Natural killer cell (primary cell): ENCODE results near the gene GYPC. TPM values are rescaled to one million over a fixed set of nuclear protein-coding genes. Genes with fewer than 3 reads are reported as not detected.

Experiments
- ATAC-seq, 3 donors: fragments of 150-1000 bp in 2 of 3; fragments of 200-7000 bp in 1 of 3; cut with Tn5 transposase; 1 replicate in 1 of 3; 2 replicates in 2 of 3; pipeline ENCODE4 v1.10.0; 2021; ENCODE audit warnings: mild to moderate bottlenecking in 2 of 3, moderate library complexity in 2 of 3
- DNase-seq, 2 donors: peaks; one replicate each; pipeline versions ENCODE4 v3.0.0 to v3.0.0-alpha.2; 2013 to 2021; ENCODE audit warnings: mixed read lengths in 1 of 2
- H3K27ac ChIP-seq: one replicate; pipeline ENCODE4 v1.5.1; 2013; ENCODE audit warnings: mild to moderate bottlenecking, low read length
- H3K27me3 ChIP-seq: one replicate; pipeline ENCODE4 v1.6.1; 2013; ENCODE audit warnings: low read length; ENCODE audit not compliant: control insufficient read depth, insufficient read depth
- H3K36me3 ChIP-seq: one replicate; pipeline ENCODE4 v1.6.1; 2013; ENCODE audit warnings: low read length; ENCODE audit not compliant: control insufficient read depth, insufficient read depth
- H3K4me1 ChIP-seq: one replicate; pipeline ENCODE4 v1.6.1; 2013; ENCODE audit warnings: low read length; ENCODE audit not compliant: control insufficient read depth, insufficient read depth
- H3K4me3 ChIP-seq: one replicate; pipeline ENCODE4 v1.5.1; 2013; ENCODE audit warnings: low read length
- H3K9me3 ChIP-seq: one replicate; pipeline ENCODE4 v1.6.1; 2013; ENCODE audit warnings: low read length; ENCODE audit not compliant: control insufficient read depth, insufficient read depth
- H3K27ac Mint-ChIP-seq, 2 donors: one replicate each; pipeline ENCODE4 v1.8.0; 2022; ENCODE audit warnings: mild to moderate bottlenecking in 2 of 2, mixed read lengths in 2 of 2, moderate library complexity in 1 of 2
- H3K27me3 Mint-ChIP-seq, 2 donors: one replicate each; pipeline ENCODE4 v1.8.0; 2022; ENCODE audit warnings: low read depth in 2 of 2, mixed read lengths in 2 of 2
- H3K36me3 Mint-ChIP-seq: one replicate; pipeline ENCODE4 v1.8.0; 2022; ENCODE audit warnings: mixed read lengths
- H3K4me1 Mint-ChIP-seq, 2 donors: one replicate each; pipeline ENCODE4 v1.8.0; 2022; ENCODE audit warnings: mixed read lengths in 2 of 2
- H3K4me3 Mint-ChIP-seq: one replicate; pipeline ENCODE4 v1.8.0; 2022; ENCODE audit warnings: mild to moderate bottlenecking, moderate library complexity, mixed read lengths
- H3K9me3 Mint-ChIP-seq, 2 donors: one replicate each; pipeline ENCODE4 v1.8.0; 2022; ENCODE audit warnings: mixed read lengths in 2 of 2
- WGBS: methylation state at CpG from one replicate; pipeline ENCODE4 v1.1.7; 2013; ENCODE audit warnings: missing lambda C conversion rate; ENCODE audit not compliant: insufficient coverage; 5-methylcytosine and 5-hydroxymethylcytosine counted together
- intact Hi-C: fragments of 100-400 bp; cut with micrococcal nuclease; formaldehyde crosslinking; loops from one replicate; pipeline ENCODE4 v1.14.2; 2022
- total RNA-seq, 4 donors: library from RNA; stranded (reverse); fragments of 120-200 nt in 1 of 4; gene quantifications; one replicate each; pipeline versions ENCODE4 v1.2.3 to v1.2.4, GENCODE V29; 2013 to 2022
- TF ChIP-seq, protein P1 (sequence below): fragments of 200-600 bp; IDR thresholded peaks from one replicate; pipeline ENCODE4 v1.8.0; 2022; ENCODE audit warnings: antibody characterized with exemption

The GYPC gene
- total RNA-seq, 3 donors from 2014 or later (not counting 1 experiment from before 2014, with no cell fraction given) = 74.2 to 92.3 (median 78.7) TPM

DNA sequence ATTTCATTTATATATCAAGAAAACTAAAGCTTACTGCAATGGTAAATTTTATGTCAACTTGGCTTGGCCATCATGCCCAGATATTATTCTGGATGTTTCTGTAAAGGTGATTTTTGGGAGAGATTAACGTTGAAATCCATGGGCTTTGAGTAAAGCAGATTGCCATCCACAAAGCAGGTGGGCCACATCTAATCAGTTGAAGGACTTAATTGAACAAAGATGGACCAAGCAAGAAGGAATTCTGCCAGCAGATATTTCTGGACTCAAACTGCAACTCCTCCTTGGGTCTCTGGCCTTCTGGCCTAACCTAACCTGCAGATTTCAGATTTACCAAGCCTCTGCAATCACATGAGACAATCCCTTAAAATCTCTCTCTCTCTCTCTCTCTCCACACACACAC, 77.8 kb downstream of the GYPC start:
- H3K27ac Mint-ChIP-seq = no peak overlapping the region
- intact Hi-C loops = no loop called here
- H3K27ac ChIP-seq = no peak overlapping the region
- H3K36me3 ChIP-seq = no peaks in the 10 kb centered on the region
- H3K4me3 Mint-ChIP-seq = no peak overlapping the region
- ATAC-seq (no peak), DNase-seq (no peak)
- H3K4me3 ChIP-seq = no peak overlapping the region
- H3K36me3 Mint-ChIP-seq = no peaks in the 10 kb centered on the region
- H3K4me1 Mint-ChIP-seq = peaks cover 15 to 18% of the 10 kb centered on the region in 2 donors
- H3K27me3 ChIP-seq = peaks cover 6% of the 10 kb centered on the region
- 92% methylated on average over 1 of the region's 1 CpG for WGBS
- TF ChIP-seq, protein P1, sequence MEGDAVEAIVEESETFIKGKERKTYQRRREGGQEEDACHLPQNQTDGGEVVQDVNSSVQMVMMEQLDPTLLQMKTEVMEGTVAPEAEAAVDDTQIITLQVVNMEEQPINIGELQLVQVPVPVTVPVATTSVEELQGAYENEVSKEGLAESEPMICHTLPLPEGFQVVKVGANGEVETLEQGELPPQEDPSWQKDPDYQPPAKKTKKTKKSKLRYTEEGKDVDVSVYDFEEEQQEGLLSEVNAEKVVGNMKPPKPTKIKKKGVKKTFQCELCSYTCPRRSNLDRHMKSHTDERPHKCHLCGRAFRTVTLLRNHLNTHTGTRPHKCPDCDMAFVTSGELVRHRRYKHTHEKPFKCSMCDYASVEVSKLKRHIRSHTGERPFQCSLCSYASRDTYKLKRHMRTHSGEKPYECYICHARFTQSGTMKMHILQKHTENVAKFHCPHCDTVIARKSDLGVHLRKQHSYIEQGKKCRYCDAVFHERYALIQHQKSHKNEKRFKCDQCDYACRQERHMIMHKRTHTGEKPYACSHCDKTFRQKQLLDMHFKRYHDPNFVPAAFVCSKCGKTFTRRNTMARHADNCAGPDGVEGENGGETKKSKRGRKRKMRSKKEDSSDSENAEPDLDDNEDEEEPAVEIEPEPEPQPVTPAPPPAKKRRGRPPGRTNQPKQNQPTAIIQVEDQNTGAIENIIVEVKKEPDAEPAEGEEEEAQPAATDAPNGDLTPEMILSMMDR = no peak
- H3K9me3 ChIP-seq = no peaks in the 10 kb centered on the region
- peaks cover 12% of the 10 kb centered on the region for H3K4me1 ChIP-seq
- peaks cover 33 to 64% of the 10 kb centered on the region in 2 donors for H3K27me3 Mint-ChIP-seq
- H3K9me3 Mint-ChIP-seq = no peaks in the 10 kb centered on the region

DNA sequence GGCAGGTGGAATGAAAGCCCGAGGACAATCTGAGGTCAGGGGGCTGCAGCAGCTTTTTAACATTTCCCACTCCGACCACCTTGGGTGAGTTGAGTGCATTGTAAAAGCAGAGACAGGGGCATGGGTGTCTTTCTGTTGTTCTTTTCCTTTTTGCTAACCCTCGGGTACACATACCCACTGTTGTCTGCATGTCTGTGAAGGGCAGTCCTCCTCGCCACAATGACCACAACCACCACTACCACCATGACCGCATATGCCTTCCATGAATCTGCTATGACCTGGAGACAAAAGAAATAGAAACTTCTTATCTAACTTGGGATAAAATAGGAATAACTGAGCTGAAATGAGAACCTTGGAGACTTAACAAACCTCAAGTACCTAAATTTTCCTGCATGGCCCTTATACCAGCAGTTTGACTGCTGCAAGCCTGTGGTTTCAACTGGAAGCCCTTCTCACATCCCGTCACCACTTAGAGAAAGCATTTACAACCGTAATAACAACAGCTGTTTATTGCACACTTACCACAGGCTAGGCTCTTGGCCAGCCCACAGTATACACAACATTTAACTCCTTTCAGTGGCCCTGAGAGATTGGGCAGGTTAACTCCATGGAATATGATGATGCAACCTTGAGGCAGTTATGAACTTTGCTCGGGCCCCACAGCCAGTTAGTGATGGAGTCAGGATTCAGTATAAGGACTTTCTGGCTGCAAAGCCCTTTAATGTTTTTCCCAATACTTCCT, 80.3 kb downstream of the GYPC start:
- Histone ChIP-seq H3K27ac (no peak overlapping the region), H3K9me3 (no peaks in the 10 kb centered on the region), H3K27me3 (peaks cover 6% of the 10 kb centered on the region), H3K4me3 (no peak overlapping the region), H3K36me3 (no peaks in the 10 kb centered on the region), H3K4me1 (peaks cover 12% of the 10 kb centered on the region)
- intact Hi-C loops = no loop called here
- peak overlapping the region; percentile 12 to 42 for H3K27ac Mint-ChIP-seq
- no peaks in the 10 kb centered on the region for H3K9me3 Mint-ChIP-seq
- DNase-seq (no peak), ATAC-seq (peak; percentile 47 to 88 (median 59))
- H3K4me1 Mint-ChIP-seq = peaks cover 15 to 18% of the 10 kb centered on the region in 2 donors
- TF ChIP-seq, protein P1 = no peak
- WGBS = 41% methylated on average over 8 of the region's 8 CpGs
- peak overlapping the region; percentile 38 for H3K4me3 Mint-ChIP-seq
- no peaks in the 10 kb centered on the region for H3K36me3 Mint-ChIP-seq
- peaks cover 36 to 81% of the 10 kb centered on the region in 2 donors for H3K27me3 Mint-ChIP-seq

DNA sequence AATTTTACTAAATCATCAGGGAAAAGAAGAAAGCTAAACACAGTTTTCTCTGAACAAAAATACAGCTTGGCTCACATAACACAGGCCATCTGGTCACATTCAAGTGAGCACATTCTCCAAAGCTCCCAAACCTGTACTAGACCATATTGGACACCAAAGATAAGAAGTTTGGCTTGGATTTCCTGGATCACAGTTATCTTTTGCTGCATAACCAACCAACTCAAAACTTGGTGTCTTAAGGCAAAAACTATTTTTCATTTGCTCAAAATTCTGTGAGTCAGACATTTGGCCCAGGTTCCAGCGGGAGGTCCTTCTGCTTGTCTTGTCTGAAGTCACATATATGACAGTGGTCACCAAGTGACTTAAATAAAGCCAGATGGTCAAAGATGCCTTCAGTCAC, 83.2 kb downstream of the GYPC start:
- no peaks in the 10 kb centered on the region for H3K9me3 Mint-ChIP-seq
- intact Hi-C loops = no loop called here
- no peaks in the 10 kb centered on the region for H3K9me3 ChIP-seq

More for the DNA sequence above, 83.2 kb downstream of the GYPC start:
- H3K4me3 ChIP-seq = no peak overlapping the region
- H3K27ac ChIP-seq = no peak overlapping the region
- no peak overlapping the region for H3K4me3 Mint-ChIP-seq
- H3K4me1 ChIP-seq = peaks cover 12% of the 10 kb centered on the region
- H3K4me1 Mint-ChIP-seq = peaks cover 13 to 15% of the 10 kb centered on the region in 2 donors
- peaks cover under 1% of the 10 kb centered on the region for H3K27me3 ChIP-seq
- DNase-seq (no peak), ATAC-seq (no peak)
- TF ChIP-seq, protein P1 = no peak
- 97% methylated on average over 1 of the region's 1 CpG for WGBS
- no peaks in the 10 kb centered on the region for H3K36me3 Mint-ChIP-seq
- H3K27me3 Mint-ChIP-seq = peaks cover 27 to 70% of the 10 kb centered on the region in 2 donors
- H3K36me3 ChIP-seq = no peaks in the 10 kb centered on the region
- H3K27ac Mint-ChIP-seq = no peak overlapping the region
